H1 (cell line): Measurements from ENCODE around the gene CCDC77. TPM values are rescaled to one million over a fixed set of nuclear protein-coding genes. Genes with fewer than 3 reads are reported as not detected.

Source experiments
- CTCF ChIA-PET: fragments of 300-600 bp; sonication (Branson Sonifier 250); formaldehyde crosslinking; loops from one replicate; lab custom pipeline; 2021; ENCODE audit not compliant: partially characterized antibody; lab: Charles Lee
- POLR2A ChIA-PET: fragments of 300-600 bp; sonication (Branson Sonifier 250); formaldehyde crosslinking; loops from one replicate; lab custom pipeline; 2021; ENCODE audit warnings: inconsistent platforms; ENCODE audit not compliant: partially characterized antibody; lab: Charles Lee
- DNase-seq, 2 experiments: peaks; one replicate each; pipeline versions ENCODE4 v3.0.0 to v3.0.0-alpha.2; 2010 to 2022; ENCODE audit warnings: low spot score in 2 of 2, low read depth in 1 of 2, mixed read lengths in 1 of 2
- FAIRE-seq: peaks from 2 replicates; lab custom pipeline; 2011; peaks lifted over from hg19 to GRCh38; lab: Jason Lieb, UNC
- H2AFZ ChIP-seq: 2 replicates; pipeline ENCODE4 v1.8.1; 2012; ENCODE audit warnings: low read length, inconsistent platforms
- H2AK5ac ChIP-seq: 2 replicates; pipeline ENCODE4 v1.6.1; 2013; ENCODE audit warnings: low read depth, low read length
- H2BK120ac ChIP-seq: replicated peaks from 2 replicates; pipeline ENCODE3; 2013; ENCODE audit warnings: low read depth, low read length, inconsistent platforms
- H2BK12ac ChIP-seq: 2 replicates; pipeline ENCODE4 v1.6.1; 2013; ENCODE audit warnings: low read depth, low read length
- H2BK15ac ChIP-seq: 2 replicates; pipeline ENCODE4 v1.6.1; 2013; ENCODE audit warnings: low read length
- H2BK20ac ChIP-seq: 2 replicates; pipeline ENCODE4 v1.6.1; 2013; ENCODE audit warnings: low read length
- H2BK5ac ChIP-seq: 2 replicates; pipeline ENCODE4 v1.6.1; 2013; ENCODE audit warnings: low read depth, low read length
- H3K14ac ChIP-seq: 2 replicates; pipeline ENCODE4 v1.6.1; 2013; ENCODE audit warnings: inconsistent platforms; ENCODE audit not compliant: insufficient read length
- H3K18ac ChIP-seq: 2 replicates; pipeline ENCODE4 v1.6.1; 2013; ENCODE audit warnings: low read length; ENCODE audit errors: extremely low read depth
- H3K23ac ChIP-seq: 2 replicates; pipeline ENCODE4 v1.6.1; 2013; ENCODE audit warnings: inconsistent platforms; ENCODE audit not compliant: insufficient read length
- H3K23me2 ChIP-seq: 2 replicates; pipeline ENCODE4 v1.6.1; 2013; ENCODE audit warnings: low read depth, low read length
- H3K27ac ChIP-seq: 2 replicates; pipeline ENCODE4 v1.6.1; 2011; ENCODE audit warnings: low read depth, low read length, inconsistent platforms
- H3K27me3 ChIP-seq, 4 experiments: replicated peaks in 1 of 4; 1 replicate in 1 of 4; 2 replicates in 3 of 4; pipeline versions ENCODE4 v1.6.1 to v1.8.1; 2011 to 2013; ENCODE audit warnings: low read length in 3 of 4, mild to moderate bottlenecking in 3 of 4, inconsistent platforms in 2 of 4, mixed read lengths in 2 of 4, moderate library complexity in 1 of 4; ENCODE audit not compliant: control insufficient read depth in 3 of 4, insufficient read depth in 3 of 4; ENCODE audit errors: extremely low read depth in 1 of 4
- H3K36me3 ChIP-seq, 4 experiments: 2 replicates each; pipeline versions ENCODE4 v1.6.1 to v1.8.1; 2011 to 2013; ENCODE audit warnings: mild to moderate bottlenecking in 4 of 4, low read length in 3 of 4, moderate library complexity in 2 of 4, control low read depth in 1 of 4, inconsistent platforms in 1 of 4; ENCODE audit not compliant: insufficient read depth in 4 of 4, control insufficient read depth in 2 of 4
- H3K4ac ChIP-seq: replicated peaks from 2 replicates; pipeline ENCODE3; 2013; ENCODE audit warnings: low read length, low read depth, mixed read lengths, inconsistent platforms; ENCODE audit not compliant: insufficient read length
- H3K4me1 ChIP-seq, 4 experiments: replicated peaks in 1 of 4; 1 replicate in 1 of 4; 2 replicates in 3 of 4; pipeline versions ENCODE4 v1.6.1 to v1.8.1; 2011 to 2013; ENCODE audit warnings: low read length in 3 of 4, inconsistent platforms in 2 of 4, mixed read lengths in 1 of 4; ENCODE audit not compliant: insufficient read depth in 4 of 4, control insufficient read depth in 3 of 4
- H3K4me2 ChIP-seq, 2 experiments: 2 replicates each; pipeline versions ENCODE4 v1.6.1 to v1.8.1; 2011 to 2013; ENCODE audit warnings: low read depth in 2 of 2, low read length in 2 of 2, control low read depth in 1 of 2, inconsistent platforms in 1 of 2, mild to moderate bottlenecking in 1 of 2; ENCODE audit not compliant: insufficient read depth in 1 of 2
- H3K4me3 ChIP-seq, 4 experiments: fragments of 200-600, 300-600 bp in 1 of 4; sonication (generic), shearing (Covaris generic), sonication (Bioruptor Twin) in 1 of 4; 2 replicates each; pipeline versions ENCODE4 v1.5.1 to v1.8.1; 2011 to 2016; ENCODE audit warnings: low read length in 4 of 4, low read depth in 3 of 4, control low read depth in 2 of 4, inconsistent platforms in 2 of 4, mild to moderate bottlenecking in 2 of 4, mixed read lengths in 1 of 4, moderate library complexity in 1 of 4; ENCODE audit not compliant: insufficient read depth in 2 of 4; ENCODE audit errors: extremely low read depth in 1 of 4
- H3K56ac ChIP-seq: replicated peaks from 2 replicates; pipeline ENCODE3; 2013; ENCODE audit warnings: low read depth, mild to moderate bottlenecking, mixed read lengths, low read length, inconsistent platforms; ENCODE audit not compliant: insufficient read length
- H3K79me1 ChIP-seq: 2 replicates; pipeline ENCODE4 v1.6.1; 2013; ENCODE audit warnings: low read depth, low read length, control low read depth
- H3K79me2 ChIP-seq, 2 experiments: 2 replicates each; pipeline versions ENCODE4 v1.6.1 to v1.8.1; 2012 to 2013; ENCODE audit warnings: low read length in 2 of 2, mild to moderate bottlenecking in 2 of 2, inconsistent platforms in 1 of 2; ENCODE audit not compliant: insufficient read depth in 2 of 2, control insufficient read depth in 1 of 2
- H3K9ac ChIP-seq, 4 experiments: replicated peaks in 1 of 4; 1 replicate in 1 of 4; 2 replicates in 3 of 4; pipeline versions ENCODE4 v1.6.1 to v1.8.1; 2011 to 2013; ENCODE audit warnings: low read depth in 3 of 4, low read length in 3 of 4, control low read depth in 2 of 4, mild to moderate bottlenecking in 2 of 4, moderate library complexity in 2 of 4, inconsistent platforms in 1 of 4; ENCODE audit errors: extremely low read depth in 1 of 4
- H3K9me3 ChIP-seq, 2 experiments: 2 replicates each; pipeline versions ENCODE4 v1.6.1 to v1.8.1; 2012 to 2013; ENCODE audit warnings: mild to moderate bottlenecking in 2 of 2, moderate library complexity in 2 of 2, control low read depth in 1 of 2, inconsistent platforms in 1 of 2, low read depth in 1 of 2, low read length in 1 of 2, mixed read lengths in 1 of 2; ENCODE audit not compliant: insufficient read depth in 2 of 2
- H4K20me1 ChIP-seq, 2 experiments: replicated peaks in 1 of 2; 2 replicates each; pipeline versions ENCODE3 to v1.8.1; 2011 to 2013; ENCODE audit warnings: inconsistent platforms in 2 of 2, low read length in 2 of 2, mild to moderate bottlenecking in 1 of 2; ENCODE audit not compliant: insufficient read depth in 2 of 2, control insufficient read depth in 1 of 2
- H4K5ac ChIP-seq: 2 replicates; pipeline ENCODE4 v1.6.1; 2013; ENCODE audit warnings: low read length, low read depth, mixed read lengths, inconsistent platforms; ENCODE audit not compliant: insufficient read length
- H4K8ac ChIP-seq: 2 replicates; pipeline ENCODE4 v1.8.0; 2013; ENCODE audit warnings: mild to moderate bottlenecking, moderate library complexity, low read length, inconsistent platforms; ENCODE audit not compliant: insufficient read depth; ENCODE audit errors: extremely low read depth
- H4K91ac ChIP-seq: replicated peaks from 2 replicates; pipeline ENCODE3; 2013; ENCODE audit warnings: low read length, mixed read lengths, inconsistent platforms; ENCODE audit not compliant: insufficient read length
- CREB1 ChIP-seq: IDR thresholded peaks from 2 replicates; pipeline ENCODE4 v1.6.1; 2012; ENCODE audit warnings: inconsistent platforms
- EP300 ChIP-seq, 2 experiments: IDR thresholded peaks; 1 replicate in 1 of 2; 2 replicates in 1 of 2; pipeline ENCODE4 v1.6.1; 2011 to 2012; ENCODE audit warnings: low read depth in 2 of 2, low read length in 2 of 2, mild to moderate bottlenecking in 2 of 2, borderline replicate concordance in 1 of 2, inconsistent platforms in 1 of 2, moderate library complexity in 1 of 2
- GTF2F1 ChIP-seq: IDR thresholded peaks from 2 replicates; pipeline ENCODE4 v1.6.1; 2012; ENCODE audit warnings: low read depth, low read length, improper control_type of control experiment, borderline replicate concordance
- NANOG ChIP-seq: IDR thresholded peaks from 2 replicates; pipeline ENCODE4 v1.6.1; 2011; ENCODE audit warnings: low read length, low read depth, mild to moderate bottlenecking, inconsistent platforms; ENCODE audit not compliant: insufficient read depth, poor library complexity, severe bottlenecking
- PHF8 ChIP-seq: fragments of 200-600 bp; sonication (generic); conservative IDR thresholded peaks from 2 replicates; pipeline ENCODE4 v1.7.1; 2012; ENCODE audit warnings: low read depth, mild to moderate bottlenecking, inconsistent platforms, low read length, moderate library complexity
- RFX5 ChIP-seq: IDR thresholded peaks from 2 replicates; pipeline ENCODE4 v1.6.1; 2011; ENCODE audit warnings: low read depth, low read length, improper control_type of control experiment, borderline replicate concordance
- SIRT6 ChIP-seq: IDR thresholded peaks from one replicate; pipeline ENCODE4 v1.7.1; 2012; ENCODE audit warnings: low read length, inconsistent platforms
- ZNF274 ChIP-seq: IDR thresholded peaks from 2 replicates; pipeline ENCODE4 v1.7.0; 2012; ENCODE audit warnings: low read length, borderline replicate concordance; ENCODE audit errors: extremely low read depth
- WGBS, 2 experiments: shearing (Covaris generic) in 1 of 2; methylation state at CpG; one replicate each; pipeline versions ENCODE4 v1.1.6 to v1.1.7; 2013 to 2015; ENCODE audit warnings: low lambda C conversion rate in 2 of 2, mixed read lengths in 2 of 2, inconsistent platforms in 1 of 2, low coverage in 1 of 2, missing lambda C conversion rate in 1 of 2; ENCODE audit not compliant: insufficient replicate concordance in 2 of 2, insufficient coverage in 1 of 2, insufficient read length in 1 of 2; ENCODE audit errors: extremely low coverage in 1 of 2, missing lambda C conversion rate in 1 of 2; 5-methylcytosine and 5-hydroxymethylcytosine counted together
- polyA plus RNA-seq, 7 experiments: library from polyadenylated mRNA; depleted of rRNA in 3 of 7; stranded (reverse) in 5 of 7; unstranded in 2 of 7; fragments of >200 nt in 5 of 7; fragments of 200-250 nt in 2 of 7; gene quantifications; 1 replicate in 5 of 7; 2 replicates in 1 of 7; 4 replicates in 1 of 7; pipeline versions ENCODE4 v1.2.1 to v1.2.3, GENCODE V29; 2011 to 2013; ENCODE audit warnings: missing spikeins in 2 of 7, mixed read lengths in 2 of 7
- total RNA-seq: library from RNA; stranded (reverse); fragmentation: NEBNext Ultra II Directional; extraction: Animal tissue kit (Norgen Biotek cat#: 25700); gene quantifications from 2 replicates; pipeline ENCODE4 v1.2.1, GENCODE V29; 2021

The CCDC77 gene
- total and polyA plus RNA-seq, 2 of the 8 experiments (the other 6 are each of a cell fraction or from before 2014, with no cell fraction given): 10.3 to 30.4 TPM

GRCh38 chr12:422526-422925 is 21.1 kb downstream of the CCDC77 start:
- H3K36me3 ChIP-seq: peaks cover 6 to 48% (median 36%) of the 10 kb centered on the region in 4 experiments
- H3K18ac ChIP-seq: no peak overlapping the region
- H2BK120ac ChIP-seq: no peak overlapping the region
- no peak overlapping the region for H3K4me3 ChIP-seq
- H3K79me2 ChIP-seq: no peaks in the 10 kb centered on the region
- H3K4ac ChIP-seq: no peak overlapping the region
- no peak overlapping the region for H2BK15ac ChIP-seq
- no peaks in the 10 kb centered on the region for H3K23me2 ChIP-seq
- CTCF ChIA-PET: interaction anchor here (1.8 kb wide), 1 partner anchor 20 kb away, joined by 3 read pairs; no protein-coding TSS in a partner anchor
- no peak overlapping the region for H3K14ac ChIP-seq
- no peak overlapping the region for H4K91ac ChIP-seq
- FAIRE-seq (no peak), DNase-seq (no peak)
- no peaks in the 10 kb centered on the region for H3K4me1 ChIP-seq
- no peak overlapping the region for H2AK5ac ChIP-seq
- no peaks in the 10 kb centered on the region for H3K9me3 ChIP-seq
- no peaks in the 10 kb centered on the region for H3K27me3 ChIP-seq
- H3K56ac ChIP-seq: no peak overlapping the region
- no peak overlapping the region for H4K8ac ChIP-seq
- no peak overlapping the region for H2BK12ac ChIP-seq
- H2BK20ac ChIP-seq: no peak overlapping the region
- H4K20me1 ChIP-seq: peaks cover 0 to 2% of the 10 kb centered on the region in 2 experiments
- H3K27ac ChIP-seq: no peak overlapping the region
- H2AFZ ChIP-seq: no peak overlapping the region
- H3K4me2 ChIP-seq: no peak overlapping the region
- no peak for TF ChIP-seq PHF8
- TF ChIP-seq ZNF274: no peak
- no peak for TF ChIP-seq GTF2F1
- no peak for TF ChIP-seq CREB1
- TF ChIP-seq SIRT6: no peak
- TF ChIP-seq NANOG: no peak
- TF ChIP-seq EP300 (IDR thresholded peaks at IDR 0.05; ENCODE audit: borderline replicate concordance in 1 of 2, low read depth in 2 of 2, low read length in 2 of 2): no peak
- no peak for TF ChIP-seq RFX5
- TF ChIP-seq, all 59 proteins: peak for 0
- POLR2A ChIA-PET: no interaction called here
- H4K5ac ChIP-seq: no peak overlapping the region
- H2BK5ac ChIP-seq: no peak overlapping the region
- 96% methylated on average over 3 of the region's 3 CpGs; no CpG with 5 or more reads in 1 of the 2 experiments for WGBS, 2 experiments
- H3K23ac ChIP-seq: no peak overlapping the region
- no peak overlapping the region for H3K9ac ChIP-seq
- H3K79me1 ChIP-seq: no peaks in the 10 kb centered on the region
